HepG2 (cell line): ENCODE measurements around the gene TBC1D16. TPM values are rescaled to one million over a fixed set of nuclear protein-coding genes. Genes with fewer than 3 reads are reported as not detected.

Experiments used
- ATAD3A ChIP-seq: sonication (generic); formaldehyde crosslinking; IDR thresholded peaks from 2 replicates; pipeline ENCODE4 v1.4.0; 2020; ENCODE audit warnings: missing genetic modification reagents
- EP300 ChIP-seq, 3 experiments: sonication (generic) in 1 of 3; formaldehyde crosslinking in 1 of 3; IDR thresholded peaks; 2 replicates each; pipeline versions ENCODE4 v1.5.1 to v1.6.1; 2011 to 2020; ENCODE audit warnings: low read depth in 2 of 3, low read length in 2 of 3, borderline replicate concordance in 1 of 3, improper control_type of control experiment in 1 of 3, mild to moderate bottlenecking in 1 of 3, missing genetic modification reagents in 1 of 3, moderate library complexity in 1 of 3
- FUBP1 ChIP-seq: sonication (generic); formaldehyde crosslinking; IDR thresholded peaks from 2 replicates; pipeline ENCODE4 v1.5.1; 2020; ENCODE audit warnings: missing genetic modification reagents, mild to moderate bottlenecking, borderline replicate concordance
- GATA4 ChIP-seq: sonication (generic); IDR thresholded peaks from 2 replicates; pipeline ENCODE4 v1.6.1; 2016; ENCODE audit warnings: antibody characterized with exemption, low read depth, borderline replicate concordance
- HNF1B ChIP-seq: sonication (generic); formaldehyde crosslinking; IDR thresholded peaks from 2 replicates; pipeline ENCODE4 v1.5.1; 2020; ENCODE audit warnings: mild to moderate bottlenecking, moderate library complexity, missing genetic modification reagents
- MIER2 ChIP-seq: IDR thresholded peaks from 2 replicates; pipeline ENCODE4 v1.6.1; 2016; ENCODE audit warnings: missing biosample characterization, missing genetic modification reagents
- NCOA1 ChIP-seq: sonication (generic); formaldehyde crosslinking; IDR thresholded peaks from 2 replicates; pipeline ENCODE4 v1.9.0; 2021; ENCODE audit warnings: missing genetic modification reagents
- SMYD3 ChIP-seq: sonication (generic); formaldehyde crosslinking; IDR thresholded peaks from 2 replicates; pipeline ENCODE4 v1.8.1; 2023; ENCODE audit warnings: mild to moderate bottlenecking, missing genetic modification reagents
- TRAFD1 ChIP-seq: sonication (generic); formaldehyde crosslinking; IDR thresholded peaks from 2 replicates; pipeline ENCODE4 v1.5.1; 2020; ENCODE audit warnings: missing genetic modification reagents, mild to moderate bottlenecking, borderline replicate concordance
- UBTF ChIP-seq: sonication (generic); formaldehyde crosslinking; IDR thresholded peaks from 2 replicates; pipeline ENCODE4 v1.4.0; 2020; ENCODE audit warnings: mild to moderate bottlenecking, missing genetic modification reagents
- XBP1 ChIP-seq: sonication (generic); formaldehyde crosslinking; IDR thresholded peaks from 2 replicates; pipeline ENCODE4 v1.5.0; 2020; ENCODE audit warnings: missing genetic modification reagents
- ZNF136 ChIP-seq: sonication (generic); formaldehyde crosslinking; IDR thresholded peaks from 2 replicates; pipeline ENCODE4 v1.8.1; 2022; ENCODE audit warnings: low read depth, mild to moderate bottlenecking, moderate library complexity, missing genetic modification reagents
- ZNF430 ChIP-seq: sonication (generic); formaldehyde crosslinking; IDR thresholded peaks from 2 replicates; pipeline ENCODE4 v1.9.0; 2021; ENCODE audit warnings: mild to moderate bottlenecking, missing genetic modification reagents
- ZNF678 ChIP-seq: sonication (generic); formaldehyde crosslinking; IDR thresholded peaks from 2 replicates; pipeline ENCODE4 v1.4.0; 2020; ENCODE audit warnings: mild to moderate bottlenecking, missing genetic modification reagents
- ZNF777 ChIP-seq: sonication (generic); formaldehyde crosslinking; IDR thresholded peaks from 2 replicates; pipeline ENCODE4 v1.4.0; 2020; ENCODE audit warnings: missing genetic modification reagents
- ZNF788 ChIP-seq: sonication (generic); formaldehyde crosslinking; IDR thresholded peaks from 2 replicates; pipeline ENCODE4 v1.5.0; 2020; ENCODE audit warnings: mild to moderate bottlenecking, missing genetic modification reagents, borderline replicate concordance
- ZNF816 ChIP-seq: sonication (generic); formaldehyde crosslinking; IDR thresholded peaks from 2 replicates; pipeline ENCODE4 v1.8.0; 2022; ENCODE audit warnings: missing genetic modification reagents, mild to moderate bottlenecking, borderline replicate concordance
- ZNF841 ChIP-seq: sonication (generic); formaldehyde crosslinking; IDR thresholded peaks from 2 replicates; pipeline ENCODE4 v1.8.1; 2023; ENCODE audit warnings: missing genetic modification reagents, borderline replicate concordance
- ZNF891 ChIP-seq: sonication (generic); formaldehyde crosslinking; IDR thresholded peaks from 2 replicates; pipeline ENCODE4 v1.5.0; 2020; ENCODE audit warnings: mild to moderate bottlenecking, missing genetic modification reagents
- polyA plus RNA-seq, 8 experiments: library from polyadenylated mRNA; depleted of rRNA in 3 of 8; stranded (reverse) in 7 of 8; unstranded in 1 of 8; fragments of >200 nt; fragmentation: Illumina TruSeq in 4 of 8; extraction: Trizol in 4 of 8; gene quantifications; 2 replicates each; pipeline versions ENCODE4 v1.2.1 to v1.2.3, GENCODE V29; 2011 to 2016; ENCODE audit warnings: low read depth in 4 of 8, missing spikeins in 1 of 8, mixed read lengths in 1 of 8; ENCODE audit not compliant: insufficient read depth in 1 of 8
- total RNA-seq, 5 experiments: library from RNA; depleted of rRNA; stranded (reverse); fragments of >200 nt; fragmentation: Illumina TruSeq; extraction: Trizol; gene quantifications; 2 replicates each; pipeline ENCODE4 v1.2.3, GENCODE V29; 2016; ENCODE audit warnings: low read depth in 1 of 5
- TF ChIP-seq, protein P1 (sequence below): sonication (generic); formaldehyde crosslinking; IDR thresholded peaks from 2 replicates; pipeline ENCODE4 v1.8.1; 2023; ENCODE audit warnings: mild to moderate bottlenecking, missing genetic modification reagents

TBC1D16 gene
- total and polyA plus RNA-seq, 2 of the 13 experiments (the other 11 are each of a cell fraction or from before 2014, with no cell fraction given): 14.9 to 24.9 TPM

DNA sequence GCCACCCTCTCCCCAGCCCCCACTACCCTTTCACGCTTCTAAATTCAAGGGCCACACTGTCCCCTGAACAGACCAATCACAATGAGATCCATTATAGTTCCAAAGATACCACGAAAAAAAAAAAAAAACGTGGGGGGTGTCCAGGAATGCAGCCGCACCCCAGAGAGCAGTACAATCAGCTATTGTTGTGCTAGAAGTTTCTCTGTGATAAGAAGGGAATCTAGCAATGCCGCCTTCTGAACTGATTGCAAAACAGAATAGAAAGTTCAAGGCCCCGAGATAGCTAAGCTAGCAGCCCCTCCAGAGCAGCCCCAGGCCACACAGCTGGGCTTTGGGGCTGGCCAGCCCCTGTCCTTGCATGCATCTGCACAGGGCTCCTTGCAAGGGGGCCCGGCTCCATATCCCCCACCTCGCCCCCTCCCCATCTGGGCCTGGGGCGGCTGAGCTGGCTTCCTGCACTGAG, 109.5 kb downstream of the TBC1D16 start (continued):
- TF ChIP-seq UBTF (CRISPR knock-in tag): peak; percentile 57; the same call in 1 of the 2 replicates
- no peak for TF ChIP-seq ZNF678 (CRISPR knock-in tag)
- TF ChIP-seq ZNF136 (CRISPR knock-in tag): no peak
- TF ChIP-seq ZNF816 (CRISPR knock-in tag): peak; percentile 62; the same call in 1 of the 2 replicates
- TF ChIP-seq HNF1B (CRISPR knock-in tag): no peak
- no peak for TF ChIP-seq SMYD3 (CRISPR knock-in tag)
- TF ChIP-seq MIER2 (CRISPR knock-in tag): no peak
- no peak for TF ChIP-seq ZNF777 (CRISPR knock-in tag)
- TF ChIP-seq EP300 (IDR thresholded peaks at IDR 0.05; ENCODE audit: low read depth in 2 of 2, low read length in 2 of 2): peak; percentile 59 to 94; a peak in 3 of 4 replicates
- peak; percentile 92 for TF ChIP-seq EP300 (CRISPR knock-in tag; IDR thresholded peaks at IDR 0.05; ENCODE audit: borderline replicate concordance)
- TF ChIP-seq GATA4: peak; percentile 76; the same call in 1 of the 2 replicates
- no peak for TF ChIP-seq ZNF788 (CRISPR knock-in tag)
- TF ChIP-seq ZNF430 (CRISPR knock-in tag): peak; percentile 45; the same call in 1 of the 2 replicates
- TF ChIP-seq ATAD3A (CRISPR knock-in tag): no peak
- TF ChIP-seq, protein P1, sequence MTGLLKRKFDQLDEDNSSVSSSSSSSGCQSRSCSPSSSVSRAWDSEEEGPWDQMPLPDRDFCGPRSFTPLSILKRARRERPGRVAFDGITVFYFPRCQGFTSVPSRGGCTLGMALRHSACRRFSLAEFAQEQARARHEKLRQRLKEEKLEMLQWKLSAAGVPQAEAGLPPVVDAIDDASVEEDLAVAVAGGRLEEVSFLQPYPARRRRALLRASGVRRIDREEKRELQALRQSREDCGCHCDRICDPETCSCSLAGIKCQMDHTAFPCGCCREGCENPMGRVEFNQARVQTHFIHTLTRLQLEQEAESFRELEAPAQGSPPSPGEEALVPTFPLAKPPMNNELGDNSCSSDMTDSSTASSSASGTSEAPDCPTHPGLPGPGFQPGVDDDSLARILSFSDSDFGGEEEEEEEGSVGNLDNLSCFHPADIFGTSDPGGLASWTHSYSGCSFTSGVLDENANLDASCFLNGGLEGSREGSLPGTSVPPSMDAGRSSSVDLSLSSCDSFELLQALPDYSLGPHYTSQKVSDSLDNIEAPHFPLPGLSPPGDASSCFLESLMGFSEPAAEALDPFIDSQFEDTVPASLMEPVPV (CRISPR knock-in tag): no peak
- no peak; the same call in 1 of the 2 replicates for TF ChIP-seq ZNF891
- TF ChIP-seq TRAFD1 (CRISPR knock-in tag): no peak
- 0 out of 2 replicates have a peak, but pooled peaks have one; percentile 23 for TF ChIP-seq NCOA1
- TF ChIP-seq ZNF841 (CRISPR knock-in tag): no peak
- no peak for TF ChIP-seq FUBP1 (CRISPR knock-in tag)
- TF ChIP-seq XBP1 (CRISPR knock-in tag): no peak
